ENCODE data around the gene TFF2. TPM values are rescaled to one million over a fixed set of nuclear protein-coding genes. Genes with fewer than 3 reads are reported as not detected.

The TFF2 gene
- total and polyA plus RNA-seq, 2 of the 4 experiments (the other 2 are of a cell fraction): not detected

GRCh38 chr21:42357307-42357706, 6.5 kb upstream of the TFF2 start:
- H3K4me3 ChIP-seq (ENCODE audit: insufficient read depth, low read depth, low read length): no peak overlapping the region
- no peak overlapping the region for H3K56ac ChIP-seq (ENCODE audit: extremely low read depth, insufficient read depth, low read length)
- CTCF ChIA-PET: interaction anchor here (1.1 kb wide), 1 partner anchor 10 kb away, joined by 3 read pairs; no protein-coding TSS in a partner anchor
- H3K18ac ChIP-seq (ENCODE audit: low read depth, low read length): no peak overlapping the region
- no peak overlapping the region for H2BK120ac ChIP-seq (ENCODE audit: low read depth, low read length)
- no peak for ATAC-seq (ENCODE audit: low read depth)
- H3K27me3 ChIP-seq (ENCODE audit: control insufficient read depth, insufficient read depth, low read length): peaks cover 15% of the 10 kb centered on the region
- no CpG with 5 or more reads among the region's 3 CpGs for WGBS, 2 experiments (ENCODE audit: extremely low coverage in 2 of 2, insufficient read length in 1 of 2)
- in situ Hi-C loops (cut with MboI; ENCODE audit: low sequenced_read_pairs) (no loop called here), intact Hi-C loops (cut with micrococcal nuclease) (no loop called here), dilution Hi-C loops (cut with HindIII; ENCODE audit: low sequenced_read_pairs, unreplicated experiment) (no loop called here)
- H3K9me3 ChIP-seq (ENCODE audit: control insufficient read depth, insufficient read depth, low read length): no peaks in the 10 kb centered on the region; the same call in 1 of the 2 replicates
- H4K91ac ChIP-seq (ENCODE audit: insufficient read depth, low read depth, low read length): no peak overlapping the region
- H2AK5ac ChIP-seq (ENCODE audit: low read depth, low read length): no peak overlapping the region
- H2BK15ac ChIP-seq (ENCODE audit: low read depth, low read length): no peak overlapping the region
- POLR2A ChIA-PET (ENCODE audit: unreplicated experiment): no interaction called here
- H3K4me1 ChIP-seq (ENCODE audit: control insufficient read depth, insufficient read depth, low read length): no peaks in the 10 kb centered on the region
- no peak overlapping the region for H3K27ac ChIP-seq (ENCODE audit: insufficient read depth, low read length)
- TF ChIP-seq RAD21 (IDR thresholded peaks at IDR 0.05; ENCODE audit: low read length): no peak
- no peak overlapping the region for H2AK9ac ChIP-seq (replicated peaks; ENCODE audit: low read depth, low read length, poor library complexity)
- H3K4me2 ChIP-seq (ENCODE audit: low read depth, low read length): no peak overlapping the region
- H2BK20ac ChIP-seq (ENCODE audit: low read depth, low read length): no peak overlapping the region
- no peak overlapping the region for H4K8ac ChIP-seq (ENCODE audit: low read depth in 2 of 2, low read length in 2 of 2)
- no peaks in the 10 kb centered on the region for H3K79me1 ChIP-seq (ENCODE audit: low read depth in 1 of 2, low read length in 2 of 2)
- H4K20me1 ChIP-seq (ENCODE audit: insufficient read depth, low read length): no peaks in the 10 kb centered on the region
- no peak overlapping the region for H2BK5ac ChIP-seq (ENCODE audit: low read depth, low read length, poor library complexity, severe bottlenecking)
- no TSS peak for BruUV-seq (replicated peaks)
- no peak overlapping the region for H3K14ac ChIP-seq (replicated peaks; ENCODE audit: low read depth, low read length)
- no peak overlapping the region for H2AFZ ChIP-seq (replicated peaks; ENCODE audit: low read length, poor library complexity)
- H3K23ac ChIP-seq (ENCODE audit: low read depth, low read length): no peak overlapping the region
- H3K9me1 ChIP-seq (ENCODE audit: insufficient read depth, low read length): no peaks in the 10 kb centered on the region
- H4K5ac ChIP-seq (ENCODE audit: low read depth, low read length): no peak overlapping the region
- no peak for DNase-seq
- H3K9ac ChIP-seq (ENCODE audit: low read depth, low read length): no peak overlapping the region
- H3K36me3 ChIP-seq (ENCODE audit: control insufficient read depth, insufficient read depth, low read length): no peaks in the 10 kb centered on the region
- no peak overlapping the region for H3K4ac ChIP-seq (ENCODE audit: low read depth, low read length)
